HepG2 (cell line): ENCODE measurements around the gene SBNO1. TPM values are rescaled to one million over a fixed set of nuclear protein-coding genes. Genes with fewer than 3 reads are reported as not detected.

Experiments
- CREBL2 ChIP-seq: sonication (generic); formaldehyde crosslinking; IDR thresholded peaks from 2 replicates; pipeline ENCODE4 v1.8.1; 2023; ENCODE audit warnings: missing genetic modification reagents, mild to moderate bottlenecking, borderline replicate concordance
- GFI1 ChIP-seq: sonication (generic); formaldehyde crosslinking; IDR thresholded peaks from 2 replicates; pipeline ENCODE4 v1.5.0; 2020; ENCODE audit warnings: missing genetic modification reagents, mild to moderate bottlenecking, borderline replicate concordance
- IKZF5 ChIP-seq: IDR thresholded peaks from 2 replicates; pipeline ENCODE4 v1.6.1; 2018; ENCODE audit warnings: missing genetic modification reagents, mild to moderate bottlenecking, missing compliant biosample characterization
- LBX2 ChIP-seq: sonication (generic); formaldehyde crosslinking; IDR thresholded peaks from 2 replicates; pipeline ENCODE4 v1.5.0; 2020; ENCODE audit warnings: missing genetic modification reagents, mild to moderate bottlenecking, borderline replicate concordance
- MAFG ChIP-seq: sonication (generic); formaldehyde crosslinking; IDR thresholded peaks from 2 replicates; pipeline ENCODE4 v1.5.1; 2020; ENCODE audit warnings: mild to moderate bottlenecking, missing genetic modification reagents
- MNT ChIP-seq: fragments of 450-650 bp; IDR thresholded peaks from 2 replicates; pipeline ENCODE4 v1.6.1; 2016
- NFYC ChIP-seq: IDR thresholded peaks from 2 replicates; pipeline ENCODE4 v1.6.1; 2016; ENCODE audit warnings: missing genetic modification reagents, missing compliant biosample characterization
- PRDM15 ChIP-seq: sonication (generic); formaldehyde crosslinking; IDR thresholded peaks from 2 replicates; pipeline ENCODE4 v1.4.0; 2020; ENCODE audit warnings: missing genetic modification reagents
- RBAK ChIP-seq: sonication (generic); formaldehyde crosslinking; IDR thresholded peaks from 2 replicates; pipeline ENCODE4 v1.5.1; 2020; ENCODE audit warnings: mild to moderate bottlenecking, missing genetic modification reagents
- RNF219 ChIP-seq: sonication (generic); formaldehyde crosslinking; IDR thresholded peaks from 2 replicates; pipeline ENCODE4 v1.5.0; 2020; ENCODE audit warnings: mild to moderate bottlenecking, missing genetic modification reagents
- SOX6 ChIP-seq, 2 experiments: fragments of 450-650 bp in 1 of 2; sonication (generic) in 1 of 2; formaldehyde crosslinking in 1 of 2; IDR thresholded peaks; 2 replicates each; pipeline versions ENCODE4 v1.4.0 to v1.6.1; 2017 to 2020; ENCODE audit warnings: antibody characterized with exemption in 1 of 2, mild to moderate bottlenecking in 1 of 2, missing genetic modification reagents in 1 of 2
- TRIM22 ChIP-seq: fragments of 450-650 bp; IDR thresholded peaks from 2 replicates; pipeline ENCODE4 v1.6.1; 2017
- UBTF ChIP-seq: sonication (generic); formaldehyde crosslinking; IDR thresholded peaks from 2 replicates; pipeline ENCODE4 v1.4.0; 2020; ENCODE audit warnings: mild to moderate bottlenecking, missing genetic modification reagents
- ZNF724P ChIP-seq: sonication (generic); formaldehyde crosslinking; IDR thresholded peaks from 2 replicates; pipeline ENCODE4 v1.8.0; 2022; ENCODE audit warnings: missing genetic modification reagents, borderline replicate concordance
- polyA plus RNA-seq, 8 experiments: library from polyadenylated mRNA; depleted of rRNA in 3 of 8; stranded (reverse) in 7 of 8; unstranded in 1 of 8; fragments of >200 nt; fragmentation: Illumina TruSeq in 4 of 8; extraction: Trizol in 4 of 8; gene quantifications; 2 replicates each; pipeline versions ENCODE4 v1.2.1 to v1.2.3, GENCODE V29; 2011 to 2016; ENCODE audit warnings: low read depth in 4 of 8, missing spikeins in 1 of 8, mixed read lengths in 1 of 8; ENCODE audit not compliant: insufficient read depth in 1 of 8
- total RNA-seq, 5 experiments: library from RNA; depleted of rRNA; stranded (reverse); fragments of >200 nt; fragmentation: Illumina TruSeq; extraction: Trizol; gene quantifications; 2 replicates each; pipeline ENCODE4 v1.2.3, GENCODE V29; 2016; ENCODE audit warnings: low read depth in 1 of 5

Gene SBNO1
- total and polyA plus RNA-seq, 2 of the 13 experiments (the other 11 are each of a cell fraction or from before 2014, with no cell fraction given) = 10.9 to 40.2 TPM

GRCh38 chr12:123363740-123364531 lies 711 bp downstream of the SBNO1 start (continued):
- TF ChIP-seq PRDM15 (no peak; the same call in 1 of the 2 replicates), MNT (no peak), RNF219 (CRISPR knock-in tag) (no peak), NFYC (CRISPR knock-in tag) (no peak), LBX2 (CRISPR knock-in tag) (no peak), TRIM22 (no peak), ZNF724P (CRISPR knock-in tag) (no peak), GFI1 (CRISPR knock-in tag) (no peak), SOX6 (IDR thresholded peaks at IDR 0.05) (no peak), SOX6 (CRISPR knock-in tag; IDR thresholded peaks at IDR 0.05) (peak; percentile 65; the same call in 1 of the 2 replicates), IKZF5 (no peak), MAFG (CRISPR knock-in tag) (no peak), CREBL2 (CRISPR knock-in tag) (no peak; the same call in 1 of the 2 replicates), RBAK (CRISPR knock-in tag) (no peak), UBTF (CRISPR knock-in tag) (no peak; the same call in 1 of the 2 replicates)
